Purkinje cell (primary cell): Measurements from ENCODE around the gene PGF. TPM values are rescaled to one million over a fixed set of nuclear protein-coding genes. Genes with fewer than 3 reads are reported as not detected.

Experiments
- polyA plus RNA-seq: library from polyadenylated mRNA; unstranded; fragments of >200 nt; fragmentation: Nextera tagmentation; gene quantifications from 2 replicates; pipeline ENCODE4 v1.2.1, GENCODE V29; 2014

PGF gene
- 0.12 TPM in 1 of 2 replicates, not detected in the other for polyA plus RNA-seq

GRCh38 chr14:74955229-74956026 lies at the start of gene PGF:
PGF (minus strand) TSS chr14:74955597; CDS start chr14:74955242, 355 bp downstream.

GRCh38 chr14:75002392-75003249 lies 47.2 kb upstream of the PGF start, which contains the start of gene EIF2B2:
EIF2B2 (plus strand) TSS chr14:75002921; CDS start chr14:75002991, 70 bp downstream.

GRCh38 chr14:74922752-74923401 lies 32.5 kb downstream of the PGF start, which contains the start of gene RPS6KL1:
RPS6KL1 (minus strand) TSS chr14:74923260; CDS start chr14:74921541, 1,719 bp downstream.

Other genes starting within 250 kb of the PGF start
- gene AREL1, start 242.5 kb downstream of the PGF start, polyA plus RNA-seq = 13.5 and 16.1 TPM in 2 replicates
- 5.8 and 10.7 TPM in 2 replicates for gene FCF1, start 242.5 kb downstream of the PGF start, polyA plus RNA-seq
- gene YLPM1, start 192.3 kb downstream of the PGF start, polyA plus RNA-seq = 41.5 and 46.3 TPM in 2 replicates
- gene PROX2, start 79.5 kb downstream of the PGF start, polyA plus RNA-seq = 0.18 TPM in 1 of 2 replicates, not detected in the other
- gene DLST, start 73.7 kb downstream of the PGF start, polyA plus RNA-seq = 4.7 and 15.2 TPM in 2 replicates
- gene RPS6KL1, start 32.3 kb downstream of the PGF start, polyA plus RNA-seq = 7.9 and 15.2 TPM in 2 replicates
- gene EIF2B2, start 47.3 kb upstream of the PGF start, polyA plus RNA-seq = 29.3 and 35.1 TPM in 2 replicates
- gene MLH3, start 95.9 kb upstream of the PGF start, polyA plus RNA-seq = 23.4 and 30.8 TPM in 2 replicates
- 247 and 252 TPM in 2 replicates for gene ACYP1, start 108.4 kb upstream of the PGF start, polyA plus RNA-seq
- 2.0 and 4.0 TPM in 2 replicates for gene ZC2HC1C, start 114.0 kb upstream of the PGF start, polyA plus RNA-seq
- 4.8 and 6.6 TPM in 2 replicates for gene NEK9, start 171.5 kb upstream of the PGF start, polyA plus RNA-seq
- gene TMED10, start 221.0 kb upstream of the PGF start, polyA plus RNA-seq = 182 and 221 TPM in 2 replicates